Osteocyte (in vitro differentiated cells): ENCODE measurements around the gene CHCHD3. TPM values are rescaled to one million over a fixed set of nuclear protein-coding genes. Genes with fewer than 3 reads are reported as not detected.
A peak's percentile ranks its signal among the peaks of the same experiment; 100 is the strongest.

Source experiments
- DNase-seq: peaks from one replicate; pipeline ENCODE4 v3.0.0; 2021; ENCODE audit warnings: mixed read lengths; ENCODE audit not compliant: unreplicated experiment; ENCODE audit errors: extremely low spot score
- H3K27ac Mint-ChIP-seq: one replicate; pipeline ENCODE4 v1.8.0; 2021; ENCODE audit warnings: mild to moderate bottlenecking, mixed read lengths; ENCODE audit not compliant: unreplicated experiment
- H3K27me3 Mint-ChIP-seq: one replicate; pipeline ENCODE4 v1.8.0; 2021; ENCODE audit warnings: mixed read lengths; ENCODE audit not compliant: unreplicated experiment
- H3K36me3 Mint-ChIP-seq: one replicate; pipeline ENCODE4 v1.8.0; 2021; ENCODE audit warnings: mixed read lengths; ENCODE audit not compliant: unreplicated experiment
- H3K4me1 Mint-ChIP-seq: one replicate; pipeline ENCODE4 v1.8.0; 2021; ENCODE audit warnings: mixed read lengths; ENCODE audit not compliant: unreplicated experiment
- H3K4me3 Mint-ChIP-seq: one replicate; pipeline ENCODE4 v1.8.0; 2021; ENCODE audit warnings: mild to moderate bottlenecking, moderate library complexity, mixed read lengths; ENCODE audit not compliant: unreplicated experiment
- H3K9me3 Mint-ChIP-seq: one replicate; pipeline ENCODE4 v1.8.0; 2021; ENCODE audit warnings: mixed read lengths; ENCODE audit not compliant: unreplicated experiment
- CTCF ChIP-seq: fragments of 200-600 bp; sonication (generic); IDR thresholded peaks from 2 replicates; pipeline ENCODE4 v1.5.0; 2021; ENCODE audit warnings: antibody characterized with exemption, mild to moderate bottlenecking, moderate library complexity
- total RNA-seq: library from RNA; stranded (reverse); gene quantifications from 2 replicates; pipeline ENCODE4 v1.2.1, GENCODE V29; 2021

CHCHD3 gene
- total RNA-seq, 1 donor from 2014 or later = 47.4 TPM

GRCh38 chr7:132759482-132760243 is 322.2 kb downstream of the CHCHD3 start:
- no peaks in the 10 kb centered on the region for H3K36me3 Mint-ChIP-seq

GRCh38 chr7:132758986-132759385 is 322.9 kb downstream of the CHCHD3 start:
- no peaks in the 10 kb centered on the region for H3K4me1 Mint-ChIP-seq
- DNase-seq = no peak
- H3K36me3 Mint-ChIP-seq = no peaks in the 10 kb centered on the region
- no peaks in the 10 kb centered on the region for H3K9me3 Mint-ChIP-seq
- no peak overlapping the region for H3K27ac Mint-ChIP-seq
- TF ChIP-seq CTCF = no peak
- peaks cover 2% of the 10 kb centered on the region for H3K27me3 Mint-ChIP-seq
- H3K4me3 Mint-ChIP-seq = no peak overlapping the region

More at GRCh38 chr7:132759482-132760243, 322.2 kb downstream of the CHCHD3 start:
- Mint-ChIP-seq H3K4me3 (no peak overlapping the region), H3K4me1 (peaks cover 2% of the 10 kb centered on the region), H3K27ac (no peak overlapping the region), H3K9me3 (no peaks in the 10 kb centered on the region), H3K27me3 (peaks cover 2% of the 10 kb centered on the region)
- no peak for TF ChIP-seq CTCF
- DNase-seq = peak; percentile 64

GRCh38 chr7:132757783-132758182 is 324.1 kb downstream of the CHCHD3 start:
- H3K4me3 Mint-ChIP-seq = no peak overlapping the region
- no peak overlapping the region for H3K27ac Mint-ChIP-seq
- no peak for TF ChIP-seq CTCF
- DNase-seq = peak; percentile 32
- H3K27me3 Mint-ChIP-seq = peaks cover 8% of the 10 kb centered on the region
- H3K36me3 Mint-ChIP-seq = no peaks in the 10 kb centered on the region
- no peaks in the 10 kb centered on the region for H3K9me3 Mint-ChIP-seq
- no peaks in the 10 kb centered on the region for H3K4me1 Mint-ChIP-seq

- no peaks in the 10 kb centered on the region for H3K4me1 Mint-ChIP-seq
- H3K36me3 Mint-ChIP-seq = no peaks in the 10 kb centered on the region
- peak; percentile 53 for DNase-seq
- no peaks in the 10 kb centered on the region for H3K9me3 Mint-ChIP-seq
- no peak overlapping the region for H3K27ac Mint-ChIP-seq
- TF ChIP-seq CTCF = no peak
- H3K4me3 Mint-ChIP-seq = no peak overlapping the region
- peaks cover 10% of the 10 kb centered on the region for H3K27me3 Mint-ChIP-seq
Measured at GRCh38 chr7:132756484-132756990, 325.4 kb downstream of the CHCHD3 start.

- Mint-ChIP-seq H3K4me3 (no peak overlapping the region), H3K4me1 (no peaks in the 10 kb centered on the region), H3K36me3 (no peaks in the 10 kb centered on the region), H3K27me3 (peaks cover 12% of the 10 kb centered on the region), H3K27ac (no peak overlapping the region), H3K9me3 (no peaks in the 10 kb centered on the region)
- DNase-seq = peak; percentile 44
- no peak for TF ChIP-seq CTCF
Measured at GRCh38 chr7:132755538-132756483, 326.1 kb downstream of the CHCHD3 start.
